Hepatocyte (in vitro differentiated cells): ENCODE results near the gene CYP27A1. TPM values are rescaled to one million over a fixed set of nuclear protein-coding genes. Genes with fewer than 3 reads are reported as not detected.

Experiments used
- DNase-seq: peaks from one replicate; pipeline ENCODE4 v3.0.0-alpha.2; 2016; ENCODE audit warnings: low spot score
- H2AFZ ChIP-seq: fragments of 200-600 bp; sonication (generic); 2 replicates; pipeline ENCODE4 v1.6.0; 2016; ENCODE audit warnings: antibody characterized with exemption, mild to moderate bottlenecking
- H3K27ac ChIP-seq: fragments of 200-600 bp; sonication (generic); 2 replicates; pipeline ENCODE4 v1.5.1; 2016; ENCODE audit warnings: mild to moderate bottlenecking
- H3K27me3 ChIP-seq: fragments of 200-600 bp; sonication (generic); 2 replicates; pipeline ENCODE4 v1.6.1; 2016
- H3K36me3 ChIP-seq: fragments of 200-600 bp; sonication (generic); replicated peaks from 2 replicates; pipeline ENCODE4 v1.5.1; 2016; ENCODE audit warnings: low read depth; ENCODE audit not compliant: insufficient read depth
- H3K4me1 ChIP-seq: fragments of 200-600 bp; sonication (generic); 2 replicates; pipeline ENCODE4 v1.5.1; 2016; ENCODE audit warnings: mild to moderate bottlenecking, moderate library complexity; ENCODE audit not compliant: insufficient read depth
- H3K4me2 ChIP-seq: fragments of 200-600 bp; sonication (generic); 2 replicates; pipeline ENCODE4 v1.6.0; 2016
- H3K4me3 ChIP-seq: fragments of 200-600 bp; sonication (generic); 2 replicates; pipeline ENCODE4 v1.5.1; 2016; ENCODE audit warnings: mild to moderate bottlenecking
- H3K79me2 ChIP-seq: fragments of 200-600 bp; sonication (generic); 2 replicates; pipeline ENCODE4 v1.6.0; 2017; ENCODE audit warnings: mild to moderate bottlenecking
- H3K9me2 ChIP-seq: fragments of 200-600 bp; sonication (generic); replicated peaks from 2 replicates; pipeline ENCODE4 v1.6.0; 2017; ENCODE audit warnings: mild to moderate bottlenecking; ENCODE audit not compliant: insufficient read depth
- H3K9me3 ChIP-seq: fragments of 200-600 bp; sonication (generic); 2 replicates; pipeline ENCODE4 v1.5.1; 2016; ENCODE audit warnings: low read depth, mild to moderate bottlenecking
- H4K20me1 ChIP-seq: fragments of 200-600 bp; sonication (generic); 2 replicates; pipeline ENCODE4 v1.6.0; 2016; ENCODE audit warnings: mild to moderate bottlenecking; ENCODE audit not compliant: insufficient read depth, poor library complexity, severe bottlenecking
- CTCF ChIP-seq: fragments of 200-600 bp; sonication (generic); IDR thresholded peaks from 2 replicates; pipeline ENCODE4 v1.5.1; 2016; ENCODE audit warnings: antibody characterized with exemption, mild to moderate bottlenecking; ENCODE audit not compliant: poor library complexity
- EZH2 ChIP-seq: fragments of 200-600 bp; sonication (generic); IDR thresholded peaks from 2 replicates; pipeline ENCODE4 v1.6.1; 2016; ENCODE audit warnings: antibody characterized with exemption, mild to moderate bottlenecking, borderline replicate concordance
- EZH2phosphoT487 ChIP-seq: fragments of 200-600 bp; sonication (generic); IDR thresholded peaks from one replicate; pipeline ENCODE4 v1.6.1; 2018; ENCODE audit warnings: antibody characterized with exemption, mild to moderate bottlenecking, low read depth, moderate library complexity; ENCODE audit not compliant: unreplicated experiment, severe bottlenecking
- WGBS: methylation state at CpG from one replicate; pipeline ENCODE4 v1.1.6; 2016; ENCODE audit warnings: low lambda C conversion rate; ENCODE audit errors: missing lambda C conversion rate; 5-methylcytosine and 5-hydroxymethylcytosine counted together
- polyA plus RNA-seq: library from polyadenylated mRNA; unstranded; fragments of >200 nt; fragmentation: Nextera tagmentation; extraction: Ambion mirVana; gene quantifications from 2 replicates; pipeline ENCODE4 v1.2.1, GENCODE V29; 2016
- total RNA-seq: library from RNA; depleted of rRNA; stranded (reverse); fragments of >200 nt; gene quantifications from 2 replicates; pipeline ENCODE4 v1.2.3, GENCODE V29; 2014

The CYP27A1 gene
- total and polyA plus RNA-seq, 2 experiments from 2014 or later = 34.5 to 44.8 TPM

- H3K27ac ChIP-seq = no peak overlapping the region
- H3K4me1 ChIP-seq = no peaks in the 10 kb centered on the region
- no peak overlapping the region for H3K4me2 ChIP-seq
- WGBS = 95% methylated on average over 7 of the region's 7 CpGs
- DNase-seq = no peak
- TF ChIP-seq EZH2phosphoT487 = no peak
- no peak for TF ChIP-seq EZH2
- no peak for TF ChIP-seq CTCF
- H3K9me2 ChIP-seq = no peaks in the 10 kb centered on the region
- H2AFZ ChIP-seq = no peak overlapping the region
- H3K36me3 ChIP-seq = no peaks in the 10 kb centered on the region
- no peaks in the 10 kb centered on the region for H3K79me2 ChIP-seq
- H3K9me3 ChIP-seq = no peaks in the 10 kb centered on the region
- no peak overlapping the region for H3K4me3 ChIP-seq
- no peaks in the 10 kb centered on the region for H3K27me3 ChIP-seq
- H4K20me1 ChIP-seq = no peaks in the 10 kb centered on the region
These were observed 37.1 kb downstream of the CYP27A1 start for GRCh38 chr2:218819093-218819492.

- no peak overlapping the region for H3K4me3 ChIP-seq
- H3K9me3 ChIP-seq = no peaks in the 10 kb centered on the region
- no peaks in the 10 kb centered on the region for H3K9me2 ChIP-seq
- H3K27me3 ChIP-seq = no peaks in the 10 kb centered on the region
- no peak overlapping the region for H3K4me2 ChIP-seq
- H3K36me3 ChIP-seq = no peaks in the 10 kb centered on the region
- no peak overlapping the region for H2AFZ ChIP-seq
- H3K4me1 ChIP-seq = no peaks in the 10 kb centered on the region
- no peaks in the 10 kb centered on the region for H4K20me1 ChIP-seq
- H3K79me2 ChIP-seq = no peaks in the 10 kb centered on the region
- TF ChIP-seq EZH2 (no peak), EZH2phosphoT487 (no peak), CTCF (no peak)
- DNase-seq = no peak
- no peak overlapping the region for H3K27ac ChIP-seq
- 98% methylated on average over 15 of the region's 15 CpGs for WGBS
These were observed 38.9 kb downstream of the CYP27A1 start for GRCh38 chr2:218820746-218821369.

- Histone ChIP-seq H4K20me1 (no peaks in the 10 kb centered on the region), H3K4me3 (no peak overlapping the region), H3K4me1 (no peaks in the 10 kb centered on the region), H3K4me2 (no peak overlapping the region), H3K27me3 (no peaks in the 10 kb centered on the region), H3K36me3 (no peaks in the 10 kb centered on the region), H2AFZ (no peak overlapping the region), H3K79me2 (no peaks in the 10 kb centered on the region), H3K9me3 (no peaks in the 10 kb centered on the region), H3K9me2 (no peaks in the 10 kb centered on the region), H3K27ac (no peak overlapping the region)
- no peak for TF ChIP-seq EZH2
- TF ChIP-seq EZH2phosphoT487 = no peak
- TF ChIP-seq CTCF = no peak
- DNase-seq = no peak
- 82% methylated on average over 9 of the region's 9 CpGs for WGBS
These were observed 39.8 kb downstream of the CYP27A1 start for GRCh38 chr2:218821605-218822211.
